Hematopoietic multipotent progenitor cell treated with erythropoietin and hydrocortisone succinate and interleukin-3 and kit ligand, for 4 days (in vitro differentiated cells): ENCODE data around the gene IFNA6.
A peak's percentile ranks its signal among the peaks of the same experiment; 100 is the strongest.

Experiments
- DNase-seq: peaks from one replicate; pipeline ENCODE4 v3.0.0-alpha.2; 2015

IFNA6 gene

DNA sequence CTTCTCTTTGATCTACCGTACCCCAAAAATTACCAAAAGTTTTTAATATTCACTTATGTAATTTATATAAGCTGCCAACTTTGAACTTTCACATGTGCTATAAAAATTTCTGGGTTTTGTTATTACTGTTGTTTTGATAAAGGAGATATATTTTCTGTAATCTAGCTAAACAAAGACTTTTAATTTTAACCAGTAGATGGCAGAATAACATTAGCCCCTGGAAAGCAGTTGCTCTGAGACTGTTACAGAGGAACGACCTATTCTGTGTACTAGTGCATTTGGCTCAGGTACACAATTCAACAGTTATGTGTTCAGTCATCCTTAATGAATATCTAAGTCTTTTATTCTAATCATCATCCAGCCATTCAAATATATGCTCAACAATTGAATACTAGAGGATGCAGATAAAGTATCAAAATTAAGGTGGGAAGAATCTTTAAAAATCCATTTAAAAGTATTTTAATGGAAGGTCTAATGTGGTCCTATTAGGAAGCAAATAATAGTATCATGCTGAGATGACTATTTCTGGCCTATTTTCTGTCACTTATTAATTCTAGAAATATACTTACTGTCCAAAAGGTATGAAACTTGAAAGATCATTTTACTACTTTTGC lies 24.1 kb downstream of the IFNA6 start:
- peak; percentile 83 for DNase-seq

DNA sequence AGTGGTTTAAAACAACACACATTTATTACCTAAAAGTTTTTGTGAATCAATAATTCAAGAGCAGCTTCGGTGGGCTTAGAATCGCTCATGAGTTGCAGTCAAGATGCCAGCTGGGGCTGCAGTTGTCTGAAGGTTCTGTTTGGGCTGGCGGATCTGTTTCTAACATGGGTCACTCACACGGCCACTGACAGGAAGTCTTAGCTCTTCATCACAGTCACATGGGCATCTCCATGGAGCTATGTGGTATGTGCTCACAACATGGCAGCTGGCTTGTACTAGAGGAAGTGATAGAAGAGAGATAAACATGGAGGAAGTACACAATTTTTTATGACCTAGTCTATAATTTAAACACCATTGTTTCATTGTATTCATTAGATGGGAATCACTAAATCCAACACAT lies 26.6 kb downstream of the IFNA6 start:
- DNase-seq = peak; percentile 56

- peak; percentile 46 for DNase-seq
Observed at GRCh38 chr9:21322911-21323461, 27.7 kb downstream of the IFNA6 start.

GRCh38 chr9:21320465-21320864 lies 30.2 kb downstream of the IFNA6 start:
- DNase-seq = no peak

GRCh38 chr9:21317956-21318923 lies 32.4 kb downstream of the IFNA6 start:
- DNase-seq = peak; percentile 77

DNA sequence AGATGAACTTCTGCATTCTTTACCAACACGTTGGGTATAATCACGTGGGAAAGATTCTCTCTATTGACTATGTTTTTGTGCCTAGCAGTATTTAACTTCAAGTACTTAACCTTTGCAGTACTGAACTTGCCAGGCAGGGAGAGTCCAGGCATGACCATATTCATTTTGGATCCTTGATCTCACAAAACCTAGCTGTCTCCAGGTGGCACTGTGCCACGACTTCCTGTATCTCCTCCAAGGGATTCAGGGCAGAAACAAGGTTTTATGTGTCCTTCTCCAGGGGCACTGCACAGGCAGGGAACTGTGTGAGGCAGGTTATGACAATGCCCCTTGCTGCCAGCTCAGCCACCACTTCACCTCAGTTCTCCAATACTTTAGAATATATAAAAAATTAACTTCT lies 33.8 kb downstream of the IFNA6 start:
- DNase-seq = no peak

DNA sequence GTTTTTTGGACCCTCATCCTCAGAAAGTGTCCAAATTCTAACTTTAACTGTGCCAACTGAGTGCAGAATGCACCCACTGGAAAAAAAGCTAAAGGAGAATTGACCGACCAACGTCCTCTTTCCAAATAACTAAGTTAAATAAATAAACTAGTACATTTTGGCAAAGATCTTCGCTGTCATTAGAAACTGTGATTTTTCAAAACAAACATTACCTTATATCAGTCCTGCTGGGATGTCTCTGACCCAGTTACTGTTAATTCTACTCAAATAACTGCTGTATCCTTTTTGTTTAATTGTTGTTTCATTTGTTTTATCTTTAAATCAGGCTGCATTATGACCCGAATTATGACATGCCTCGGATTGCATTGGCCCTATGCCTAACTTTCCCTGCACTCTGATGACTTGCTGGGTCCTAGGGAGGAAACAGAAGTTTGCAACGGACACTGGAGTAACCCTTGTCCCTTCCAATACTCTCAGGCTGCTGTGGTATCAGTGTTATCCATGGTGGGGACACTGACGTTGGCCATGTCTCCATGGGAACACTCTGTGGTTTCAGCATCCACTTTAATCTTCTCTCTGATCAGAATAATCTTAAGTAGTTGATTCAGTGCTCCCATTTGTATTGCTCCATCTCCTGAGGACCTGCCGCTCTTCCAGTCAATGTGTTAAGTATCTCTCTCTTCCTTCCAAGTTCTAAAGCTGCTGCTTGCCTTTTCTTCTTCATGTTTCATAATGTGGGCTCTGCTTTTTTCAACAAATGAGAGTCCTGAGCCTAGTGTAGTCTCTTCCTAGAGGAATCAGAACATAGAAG lies 34.5 kb downstream of the IFNA6 start:
- peak; percentile 25 for DNase-seq

DNA sequence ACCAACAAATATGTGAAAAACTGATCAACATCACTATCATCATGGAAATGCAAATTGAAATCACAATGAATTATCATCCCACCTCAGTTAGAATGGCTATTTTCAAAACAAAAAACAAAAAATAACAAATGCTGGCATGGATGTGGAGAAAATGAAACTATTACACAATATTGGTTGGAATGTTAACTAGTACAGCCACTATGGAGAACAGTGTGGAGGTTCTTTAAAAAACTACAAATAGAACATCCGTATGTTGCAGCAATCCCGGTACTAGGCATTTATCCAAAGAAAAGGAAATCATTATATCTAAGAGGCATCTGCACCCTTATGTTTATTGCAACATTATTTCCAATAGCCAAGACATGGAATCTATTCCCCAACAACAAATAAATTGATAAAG lies 36.5 kb downstream of the IFNA6 start:
- DNase-seq = no peak

DNA sequence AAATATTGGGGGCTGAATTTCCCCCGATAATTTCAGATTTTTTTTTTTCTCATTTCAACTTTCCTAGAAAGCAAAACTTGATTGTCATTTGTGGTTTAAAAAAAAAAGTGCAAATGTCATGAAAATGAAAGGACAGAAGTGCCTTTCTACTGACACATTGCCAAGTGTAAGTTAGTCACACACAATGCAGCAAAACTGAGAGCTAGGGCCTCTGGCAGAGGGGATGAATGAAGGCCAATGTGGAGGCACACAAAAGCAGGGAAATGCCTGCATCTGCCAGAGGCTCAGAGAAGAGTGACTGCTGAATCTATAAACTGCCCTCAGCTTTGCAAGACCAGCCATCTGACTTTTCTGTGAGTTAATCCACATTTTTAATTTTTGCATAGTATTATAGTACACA lies 38.8 kb downstream of the IFNA6 start:
- no peak for DNase-seq

- DNase-seq = no peak
Observed at GRCh38 chr9:21305213-21305612, 45.5 kb downstream of the IFNA6 start, which contains the start of gene IFNA5. Gene IFNA5 (minus strand): TSS chr9:21305313. CDS start chr9:21305256, 57 bp downstream.
